Neural crest cell (in vitro differentiated cells): ENCODE measurements around the gene IGF1R. TPM values are rescaled to one million over a fixed set of nuclear protein-coding genes. Genes with fewer than 3 reads are reported as not detected.
A peak's percentile ranks its signal among the peaks of the same experiment; 100 is the strongest.

Experiments
- DNase-seq: peaks from one replicate; pipeline ENCODE4 v3.0.0; 2021; ENCODE audit warnings: low read depth, mixed read lengths, low spot score
- H3K27ac Mint-ChIP-seq: one replicate; pipeline ENCODE4 v1.8.0; 2021; ENCODE audit warnings: mild to moderate bottlenecking, mixed read lengths; ENCODE audit not compliant: unreplicated experiment
- H3K27me3 Mint-ChIP-seq: 2 replicates; pipeline ENCODE4 v1.8.0; 2021; ENCODE audit warnings: low read depth, mild to moderate bottlenecking, mixed read lengths
- H3K36me3 Mint-ChIP-seq: 2 replicates; pipeline ENCODE4 v1.8.0; 2021; ENCODE audit warnings: low read depth, mild to moderate bottlenecking, mixed read lengths
- H3K4me1 Mint-ChIP-seq: 2 replicates; pipeline ENCODE4 v1.8.0; 2021; ENCODE audit warnings: mixed read lengths
- H3K4me3 Mint-ChIP-seq: one replicate; pipeline ENCODE4 v1.8.0; 2021; ENCODE audit warnings: mild to moderate bottlenecking, mixed read lengths
- H3K9me3 Mint-ChIP-seq: 2 replicates; pipeline ENCODE4 v1.8.0; 2021; ENCODE audit warnings: mixed read lengths
- total RNA-seq: library from RNA; stranded (reverse); gene quantifications from 2 replicates; pipeline ENCODE4 v1.2.1, GENCODE V29; 2021
- TF ChIP-seq, protein P1 (sequence below): fragments of 200-600 bp; sonication (generic); conservative IDR thresholded peaks from 2 replicates; pipeline ENCODE4 v1.5.0; 2021; ENCODE audit warnings: antibody characterized with exemption, mild to moderate bottlenecking

IGF1R gene
- total RNA-seq, 1 donor from 2014 or later: 67.6 TPM

DNA sequence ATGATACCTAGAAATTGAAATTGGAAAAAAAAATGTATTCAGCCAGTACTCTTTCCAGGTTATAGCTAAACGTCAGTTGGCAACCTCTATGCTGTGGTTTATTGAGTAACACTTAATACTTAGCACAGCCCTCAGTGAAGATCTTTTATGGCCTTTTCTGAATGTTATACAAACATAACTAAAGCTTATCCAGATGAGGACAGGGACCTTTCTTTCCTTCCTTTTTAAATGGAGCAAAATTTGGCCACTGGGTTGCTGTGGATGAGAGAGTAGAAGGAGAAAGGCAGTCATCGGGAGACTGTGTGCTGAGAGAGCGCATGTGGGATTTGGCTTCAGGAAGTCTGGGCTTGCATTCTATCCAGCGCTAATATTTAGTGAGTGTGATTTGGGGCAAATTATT, 36.1 kb downstream of the IGF1R start:
- Mint-ChIP-seq H3K27ac (no peak overlapping the region), H3K36me3 (no peaks in the 10 kb centered on the region), H3K9me3 (no peaks in the 10 kb centered on the region), H3K4me3 (no peak overlapping the region), H3K27me3 (no peaks in the 10 kb centered on the region), H3K4me1 (peaks cover 37% of the 10 kb centered on the region)
- TF ChIP-seq, protein P1, sequence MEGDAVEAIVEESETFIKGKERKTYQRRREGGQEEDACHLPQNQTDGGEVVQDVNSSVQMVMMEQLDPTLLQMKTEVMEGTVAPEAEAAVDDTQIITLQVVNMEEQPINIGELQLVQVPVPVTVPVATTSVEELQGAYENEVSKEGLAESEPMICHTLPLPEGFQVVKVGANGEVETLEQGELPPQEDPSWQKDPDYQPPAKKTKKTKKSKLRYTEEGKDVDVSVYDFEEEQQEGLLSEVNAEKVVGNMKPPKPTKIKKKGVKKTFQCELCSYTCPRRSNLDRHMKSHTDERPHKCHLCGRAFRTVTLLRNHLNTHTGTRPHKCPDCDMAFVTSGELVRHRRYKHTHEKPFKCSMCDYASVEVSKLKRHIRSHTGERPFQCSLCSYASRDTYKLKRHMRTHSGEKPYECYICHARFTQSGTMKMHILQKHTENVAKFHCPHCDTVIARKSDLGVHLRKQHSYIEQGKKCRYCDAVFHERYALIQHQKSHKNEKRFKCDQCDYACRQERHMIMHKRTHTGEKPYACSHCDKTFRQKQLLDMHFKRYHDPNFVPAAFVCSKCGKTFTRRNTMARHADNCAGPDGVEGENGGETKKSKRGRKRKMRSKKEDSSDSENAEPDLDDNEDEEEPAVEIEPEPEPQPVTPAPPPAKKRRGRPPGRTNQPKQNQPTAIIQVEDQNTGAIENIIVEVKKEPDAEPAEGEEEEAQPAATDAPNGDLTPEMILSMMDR: no peak
- DNase-seq: no peak

DNA sequence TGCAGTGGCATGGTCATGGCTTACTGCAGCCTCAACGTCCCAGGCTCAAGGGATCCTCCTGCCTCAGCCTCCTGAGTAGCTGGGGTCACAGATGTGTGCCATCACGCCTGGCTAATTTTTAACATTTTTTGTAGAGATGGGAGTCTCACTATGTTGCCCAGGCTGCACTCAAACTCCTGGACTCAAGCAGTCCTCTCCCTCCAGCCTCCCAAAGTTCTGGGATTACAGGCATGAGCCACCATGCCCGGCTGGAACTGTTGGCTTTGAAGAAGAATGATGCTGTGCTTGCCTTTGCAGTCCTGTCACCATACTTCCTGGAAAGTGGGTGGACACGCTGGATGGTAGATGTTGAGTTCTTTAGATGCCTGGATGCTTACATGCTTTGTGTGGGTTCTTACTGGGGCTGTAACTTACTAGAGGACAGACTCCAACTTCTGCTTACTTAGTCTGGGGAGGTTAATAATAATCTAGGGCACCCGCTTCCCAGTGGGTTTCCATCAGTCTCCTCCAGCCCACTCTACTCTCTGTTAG, 36.7 kb downstream of the IGF1R start:
- Mint-ChIP-seq H3K27ac (no peak overlapping the region), H3K4me1 (peaks cover 37% of the 10 kb centered on the region), H3K27me3 (no peaks in the 10 kb centered on the region)

DNA sequence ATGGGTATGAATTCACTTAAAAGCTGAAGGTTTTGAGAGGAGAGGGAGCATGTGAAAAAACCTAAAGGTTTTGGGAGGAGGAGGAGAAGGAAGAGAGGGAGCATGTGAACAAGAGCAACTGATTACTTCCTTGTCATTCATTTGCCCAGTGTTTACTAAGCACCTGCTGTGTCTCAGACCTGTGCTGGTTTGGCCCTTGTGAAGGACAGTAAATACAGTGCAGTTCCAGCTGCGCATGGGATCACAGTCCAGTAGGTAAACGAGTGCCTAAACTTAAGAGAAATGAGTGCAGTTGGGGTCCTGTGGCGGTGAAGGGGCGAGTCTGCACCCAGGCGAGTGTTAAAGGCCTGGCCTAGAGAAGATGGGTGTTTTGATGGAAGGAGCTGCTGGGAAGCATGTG, 38.6 kb downstream of the IGF1R start:
- H3K36me3 Mint-ChIP-seq: no peaks in the 10 kb centered on the region
- DNase-seq: no peak
- no peak overlapping the region for H3K4me3 Mint-ChIP-seq
- peaks cover 29% of the 10 kb centered on the region for H3K4me1 Mint-ChIP-seq
- peak overlapping the region; percentile 78 for H3K27ac Mint-ChIP-seq
- TF ChIP-seq, protein P1: no peak
- no peaks in the 10 kb centered on the region for H3K27me3 Mint-ChIP-seq
- H3K9me3 Mint-ChIP-seq: no peaks in the 10 kb centered on the region

More for the DNA sequence above, 36.7 kb downstream of the IGF1R start:
- Mint-ChIP-seq H3K36me3 (no peaks in the 10 kb centered on the region), H3K4me3 (no peak overlapping the region), H3K9me3 (no peaks in the 10 kb centered on the region)
- TF ChIP-seq, protein P1: no peak
- DNase-seq: no peak

GRCh38 chr15:98689431-98689861, 41.1 kb downstream of the IGF1R start:
- Mint-ChIP-seq H3K4me3 (no peak overlapping the region), H3K27me3 (no peaks in the 10 kb centered on the region), H3K4me1 (peaks cover 34% of the 10 kb centered on the region), H3K9me3 (no peaks in the 10 kb centered on the region), H3K27ac (no peak overlapping the region), H3K36me3 (no peaks in the 10 kb centered on the region)
- no peak for DNase-seq
- TF ChIP-seq, protein P1: no peak

DNA sequence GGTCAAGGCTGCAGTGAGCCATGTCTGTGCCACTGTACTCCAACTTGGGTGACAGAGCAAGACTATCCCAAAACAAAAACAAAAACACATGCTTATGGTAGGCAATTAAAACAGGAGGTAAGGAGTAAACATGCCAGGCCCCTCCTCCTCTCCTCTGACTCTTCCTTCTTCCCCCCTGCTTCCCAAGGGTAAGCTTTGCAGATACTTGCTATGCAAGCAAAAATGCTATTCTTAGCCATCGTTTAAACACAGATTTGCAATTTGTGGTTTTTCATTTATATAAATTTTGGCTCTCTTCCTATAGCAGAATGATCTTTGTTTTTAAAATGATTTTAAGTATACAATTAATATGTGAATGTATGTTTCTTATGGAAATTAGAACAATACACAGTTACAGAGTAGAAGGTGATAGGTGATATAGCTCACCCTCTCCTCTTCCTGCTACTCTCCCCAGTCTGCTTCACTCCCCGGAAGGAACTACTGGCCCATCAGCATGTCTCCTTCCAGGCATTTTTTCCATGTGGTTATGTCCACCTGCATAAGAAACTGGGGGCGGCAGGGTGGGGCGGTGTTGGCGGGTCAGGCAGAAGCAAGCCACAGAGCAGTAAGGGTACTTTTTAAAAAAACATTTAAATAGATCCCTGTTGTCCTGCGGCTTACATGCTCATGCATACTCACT, 42.1 kb downstream of the IGF1R start:
- Mint-ChIP-seq H3K4me3 (no peak overlapping the region), H3K4me1 (peaks cover 43% of the 10 kb centered on the region), H3K36me3 (no peaks in the 10 kb centered on the region), H3K27ac (no peak overlapping the region), H3K9me3 (no peaks in the 10 kb centered on the region), H3K27me3 (no peaks in the 10 kb centered on the region)
- TF ChIP-seq, protein P1: no peak
- DNase-seq: no peak
